ENCODE measurements around the gene ZNF419.

GRCh38 chr19:57511484-57511883 is 23.9 kb downstream of the ZNF419 start:
- TF ChIP-seq CTCF (IDR thresholded peaks at IDR 0.05; ENCODE audit: extremely low read depth in 1 of 2, insufficient read depth in 1 of 2, low read depth in 1 of 2, low read length in 2 of 2) = no peak
- no peak for TF ChIP-seq GATA2 (IDR thresholded peaks at IDR 0.05; ENCODE audit: insufficient read depth, insufficient read length, low read depth, low read length)
- no peak for TF ChIP-seq POLR2A (IDR thresholded peaks at IDR 0.05; ENCODE audit: low read depth, low read length)
- TF ChIP-seq POLR2AphosphoS5 (IDR thresholded peaks at IDR 0.05; ENCODE audit: insufficient read depth, low read depth, low read length) = no peak
- no peak for TF ChIP-seq EZH2 (IDR thresholded peaks at IDR 0.05; ENCODE audit: borderline replicate concordance, low read depth, low read length, severe bottlenecking)
- TF ChIP-seq, protein P1, sequence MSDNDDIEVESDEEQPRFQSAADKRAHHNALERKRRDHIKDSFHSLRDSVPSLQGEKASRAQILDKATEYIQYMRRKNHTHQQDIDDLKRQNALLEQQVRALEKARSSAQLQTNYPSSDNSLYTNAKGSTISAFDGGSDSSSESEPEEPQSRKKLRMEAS (IDR thresholded peaks at IDR 0.05; ENCODE audit: insufficient read depth, insufficient read length) = no peak
- TF ChIP-seq FOS (IDR thresholded peaks at IDR 0.05; ENCODE audit: borderline replicate concordance, insufficient read depth, low read length) = no peak
